KBM-7 (cell line): ENCODE results near the gene YDJC.
"Not testable (repeated sequence)": the region's sequence is repeated elsewhere in the genome, so short reads cannot be mapped to it uniquely, and the experiment has no call there.

Source experiments
- DNase-seq: peaks from one replicate; pipeline ENCODE4 v3.0.0-alpha.2; 2015
- in situ Hi-C: fragments of 300-500 bp; cut with MboI; formaldehyde crosslinking; loops from 2 replicates; pipeline ENCODE4 v1.14.3; 2020; ENCODE audit warnings: low sequenced_read_pairs, low pct_unique_long_range_greater_than_20kb, mixed read lengths

The YDJC gene, protein sequence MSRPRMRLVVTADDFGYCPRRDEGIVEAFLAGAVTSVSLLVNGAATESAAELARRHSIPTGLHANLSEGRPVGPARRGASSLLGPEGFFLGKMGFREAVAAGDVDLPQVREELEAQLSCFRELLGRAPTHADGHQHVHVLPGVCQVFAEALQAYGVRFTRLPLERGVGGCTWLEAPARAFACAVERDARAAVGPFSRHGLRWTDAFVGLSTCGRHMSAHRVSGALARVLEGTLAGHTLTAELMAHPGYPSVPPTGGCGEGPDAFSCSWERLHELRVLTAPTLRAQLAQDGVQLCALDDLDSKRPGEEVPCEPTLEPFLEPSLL

DNA sequence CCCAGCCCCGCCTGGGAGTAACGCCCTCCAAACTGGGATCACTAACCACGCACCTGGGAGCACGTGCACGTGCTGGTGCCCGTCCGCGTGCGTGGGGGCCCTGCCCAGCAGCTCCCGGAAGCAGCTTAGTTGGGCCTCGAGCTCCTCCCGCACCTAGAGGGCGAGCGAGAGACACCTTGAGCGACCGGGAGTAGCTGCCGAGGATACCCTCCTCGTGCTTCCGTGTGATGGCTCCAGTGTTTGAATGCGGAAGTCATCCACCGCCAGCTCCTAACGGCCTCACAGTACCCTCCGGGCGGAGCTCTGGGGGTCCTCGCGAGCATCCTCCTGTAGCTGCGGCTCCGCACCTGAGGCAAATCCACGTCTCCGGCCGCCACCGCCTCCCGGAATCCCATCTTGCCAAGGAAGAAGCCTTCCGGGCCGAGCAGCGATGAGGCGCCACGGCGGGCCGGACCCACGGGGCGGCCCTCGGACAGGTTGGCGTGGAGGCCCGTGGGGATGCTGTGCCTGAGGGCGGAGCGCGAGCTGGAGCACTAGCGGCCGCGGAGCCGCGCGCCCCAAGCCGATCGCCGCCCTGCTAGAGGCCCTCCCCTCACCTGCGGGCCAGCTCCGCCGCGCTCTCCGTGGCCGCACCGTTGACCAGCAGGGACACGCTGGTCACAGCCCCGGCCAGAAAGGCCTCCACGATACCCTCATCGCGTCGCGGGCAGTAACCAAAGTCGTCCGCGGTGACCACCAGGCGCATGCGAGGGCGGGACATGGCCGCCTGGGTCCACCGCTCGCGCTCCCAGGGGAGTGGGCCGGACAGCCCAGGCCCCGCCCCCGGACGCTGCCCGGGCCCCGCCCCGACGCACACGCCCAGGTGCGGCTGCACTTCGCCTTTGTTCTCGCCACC lies at the start of gene YDJC:
Gene YDJC, minus strand, starts transcription at position 768 of the 895 bp plus-strand sequence. Its CDS starts 8 bp downstream, at position 760.
- in situ Hi-C loops = no loop called here
- DNase-seq = peak; percentile 93

DNA sequence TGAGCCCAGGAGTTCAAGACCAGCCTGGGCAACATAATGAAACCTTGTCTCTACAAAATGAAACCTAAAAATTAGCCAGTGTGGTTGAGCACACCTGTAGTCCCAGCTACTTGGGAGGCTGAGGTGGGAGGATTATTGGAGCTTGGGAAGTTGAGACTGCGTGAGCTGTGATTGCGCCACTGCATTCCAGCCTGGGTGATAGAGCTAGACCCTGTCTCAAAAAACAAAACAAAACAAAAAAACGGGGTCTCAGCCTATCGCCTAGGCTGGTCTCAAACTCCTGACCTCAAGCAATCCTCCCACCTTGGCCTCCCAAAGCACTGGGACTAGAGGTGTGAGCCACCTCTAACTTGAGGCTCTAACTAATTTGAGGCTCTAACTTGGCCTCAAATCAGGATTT lies 49.6 kb upstream of the YDJC start:
- in situ Hi-C loops = no loop called here
- DNase-seq = no peak

DNA sequence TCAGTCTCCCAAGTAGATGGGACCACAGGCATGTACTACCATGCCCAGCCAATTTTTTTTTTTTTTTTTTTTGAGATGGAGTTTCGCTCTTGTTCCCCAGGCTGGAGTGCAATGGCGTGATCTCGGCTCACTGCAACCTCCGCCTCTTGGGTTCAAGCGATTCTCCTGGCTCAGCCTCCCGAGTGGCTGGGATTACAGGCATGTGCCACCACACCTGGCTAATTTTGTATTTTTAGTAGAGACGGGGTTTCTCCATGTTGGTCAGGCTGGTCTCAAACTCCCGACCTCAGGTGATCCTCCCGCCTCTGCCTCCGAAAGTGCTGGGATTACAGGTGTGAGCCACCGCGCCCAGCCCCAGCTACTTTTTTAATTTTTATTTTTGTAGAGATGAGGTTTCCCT lies 49.0 kb upstream of the YDJC start:
- in situ Hi-C loops, DNase-seq: not testable (repeated sequence)

DNA sequence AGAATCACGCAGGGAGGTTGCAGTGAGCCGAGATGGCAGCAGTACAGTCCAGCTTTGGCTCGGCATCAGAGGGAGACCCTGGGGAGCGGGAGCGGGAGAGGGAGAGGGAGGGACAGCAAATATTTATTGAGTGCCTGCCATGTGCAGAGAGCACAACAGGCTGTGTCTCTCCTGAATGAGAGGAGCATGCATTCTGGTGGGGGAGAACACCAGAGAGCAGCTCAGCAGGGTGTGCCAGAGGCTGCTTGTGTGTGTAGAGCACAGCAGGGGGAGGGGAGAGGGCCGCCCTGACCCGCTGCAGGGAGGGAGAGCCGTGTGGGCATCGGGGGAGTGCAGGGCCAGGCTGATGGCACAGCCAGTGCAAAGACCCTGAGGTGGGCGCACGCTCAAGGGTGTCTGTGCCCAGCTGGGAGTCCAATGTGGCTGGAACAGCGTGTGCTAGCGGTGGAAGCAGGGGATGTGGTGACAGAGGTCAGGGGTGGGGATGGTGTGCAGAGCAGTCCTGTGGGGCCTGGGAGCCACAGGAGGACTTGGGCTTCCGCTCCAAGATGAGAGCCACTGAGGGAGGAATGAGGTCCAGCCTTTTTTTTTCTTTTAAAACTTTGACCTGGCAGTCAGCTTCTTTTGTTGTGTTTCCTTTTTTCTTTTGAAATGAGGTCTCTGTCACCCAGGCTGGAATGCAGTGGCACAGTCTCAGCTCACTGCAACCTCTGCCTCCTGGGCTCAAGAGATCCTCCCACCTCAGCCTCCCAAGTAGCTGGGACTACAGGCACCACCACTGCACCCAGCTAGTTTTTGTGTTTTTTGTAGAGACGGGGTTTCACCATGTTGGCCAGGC lies 48.0 kb upstream of the YDJC start:
- no peak for DNase-seq
- in situ Hi-C loops = no loop called here

DNA sequence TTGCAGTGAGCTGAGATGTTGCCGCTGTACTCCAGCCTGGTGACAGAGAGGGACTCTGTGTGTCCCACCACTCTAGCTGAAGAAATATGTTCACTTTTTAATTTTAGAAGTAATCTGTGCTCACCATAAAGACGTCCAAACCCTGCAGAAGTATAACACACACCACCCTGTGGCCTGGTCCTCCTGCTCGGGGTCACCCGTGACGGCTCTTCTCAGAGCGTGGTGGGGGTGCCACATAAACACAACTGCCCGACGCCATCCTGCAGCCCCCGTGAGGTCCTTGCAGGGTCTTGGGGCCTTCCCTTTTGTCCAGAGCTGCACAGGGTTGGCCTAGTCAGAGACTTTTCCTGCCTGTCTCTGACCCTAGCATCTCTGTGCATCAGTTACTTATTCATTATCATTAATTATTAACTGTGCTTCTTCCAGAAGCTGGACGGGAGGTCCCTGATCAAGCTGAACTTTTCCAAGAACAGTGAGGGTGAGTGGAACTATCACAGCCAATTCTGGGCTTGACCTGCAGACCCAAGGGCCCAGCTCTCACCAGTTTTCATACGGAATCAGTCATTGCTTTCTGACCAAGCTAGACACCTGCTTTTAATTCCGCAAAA lies 44.9 kb upstream of the YDJC start:
- in situ Hi-C loops = no loop called here
- DNase-seq = no peak

DNA sequence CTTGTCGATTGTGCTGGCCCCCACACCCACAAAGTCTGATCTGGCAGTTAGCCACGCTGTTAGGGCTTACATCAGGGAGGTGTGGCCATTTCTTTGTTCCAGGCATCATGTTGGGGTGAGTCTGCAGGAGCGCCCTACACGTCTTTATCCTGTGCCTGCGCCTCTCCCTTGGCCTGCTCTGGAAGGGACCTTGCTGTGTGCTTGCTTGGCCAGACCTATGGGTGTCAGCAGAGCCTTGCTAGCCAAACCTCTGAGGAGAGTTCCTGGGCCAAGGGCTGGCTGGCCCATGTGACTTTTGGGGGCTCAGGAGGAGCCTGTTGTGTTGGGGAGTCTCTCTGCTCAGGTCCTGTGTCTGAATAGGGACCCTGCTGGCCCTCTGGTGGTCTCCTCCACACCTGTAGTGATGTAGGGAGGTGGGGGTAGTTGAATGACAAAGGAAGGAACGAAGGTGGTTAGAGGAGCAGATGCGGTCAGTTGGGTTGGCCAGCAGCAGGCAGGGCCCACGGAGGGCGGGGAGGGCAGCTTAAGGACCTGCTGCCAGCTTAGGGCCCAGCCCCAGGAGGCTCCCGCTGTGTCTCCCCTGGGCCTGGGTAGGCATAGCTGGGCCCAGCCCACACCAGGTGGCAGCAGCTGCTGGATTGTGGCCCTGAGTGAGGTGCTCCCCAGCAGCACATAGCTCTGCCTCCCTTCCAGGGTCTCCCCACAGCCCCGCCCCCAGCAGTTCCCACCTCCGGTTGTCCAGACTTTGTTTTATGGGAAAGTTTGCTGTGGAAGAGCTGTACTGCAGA lies 43.9 kb upstream of the YDJC start:
- no peak for DNase-seq
- in situ Hi-C loops = no loop called here

DNA sequence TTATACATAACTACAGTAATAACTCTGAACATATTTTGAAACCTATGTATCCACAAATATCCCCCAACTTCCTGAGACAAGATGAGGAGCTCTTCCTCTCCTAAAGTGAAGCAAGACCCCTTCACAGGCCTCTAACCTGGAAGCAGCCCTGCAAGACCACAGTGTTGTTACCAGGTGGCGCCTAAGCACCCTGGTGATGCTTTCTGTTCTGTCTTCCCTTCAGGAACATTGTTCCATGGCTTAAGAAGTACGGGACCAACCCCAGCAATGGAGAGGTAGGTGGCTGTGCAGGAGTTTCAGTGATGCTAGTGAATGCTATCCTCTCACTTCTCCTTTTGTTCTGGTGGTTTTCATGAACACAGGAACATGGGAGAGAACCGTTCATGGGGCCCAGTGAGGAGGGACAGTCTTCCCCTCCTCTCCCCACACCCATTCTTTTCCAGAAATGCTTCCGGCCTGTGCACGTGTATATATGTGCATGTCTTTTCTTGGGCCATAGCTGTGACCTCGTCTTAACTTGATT lies 42.3 kb upstream of the YDJC start:
- DNase-seq = no peak
- in situ Hi-C loops = no loop called here

DNA sequence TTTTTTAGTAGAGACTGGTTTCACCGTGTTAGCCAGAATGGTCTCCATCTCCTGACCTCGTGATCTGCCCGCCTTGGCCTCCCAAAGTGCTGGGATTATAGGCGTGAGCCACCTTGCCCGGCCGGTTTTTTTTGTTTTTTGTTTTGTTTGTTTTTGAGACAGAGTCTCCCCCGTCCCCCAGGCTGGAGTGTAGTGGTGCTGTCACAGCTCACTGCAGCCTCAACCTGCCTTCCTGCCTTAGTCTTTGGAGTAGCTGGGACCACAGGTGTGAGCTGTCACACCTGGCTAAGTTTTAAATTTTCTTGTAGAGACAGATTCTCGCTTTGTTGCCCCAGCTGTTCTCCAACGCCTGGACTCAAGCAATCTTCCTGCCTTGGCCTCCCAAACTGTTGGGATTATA lies 39.2 kb upstream of the YDJC start:
- in situ Hi-C loops = no loop called here
- no peak for DNase-seq

DNA sequence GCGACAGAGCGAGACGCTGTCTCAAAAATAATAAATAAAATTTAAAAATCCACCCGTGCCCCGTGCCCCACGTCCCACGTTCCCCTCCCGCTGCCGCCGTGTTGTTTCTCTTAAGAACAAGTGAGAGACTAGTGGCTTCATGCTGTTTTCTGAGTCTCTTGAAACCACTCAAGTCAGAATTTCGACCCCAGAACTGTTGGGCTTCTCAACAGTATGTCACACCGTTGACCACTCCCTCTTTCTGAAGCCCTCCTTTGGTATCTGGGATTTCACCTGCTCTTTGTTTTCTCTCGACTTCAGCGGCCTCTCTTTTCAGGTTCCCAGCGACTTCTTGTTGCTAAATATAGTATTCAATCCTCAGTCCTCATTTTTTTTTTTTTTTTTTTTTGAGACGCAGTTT lies 37.0 kb upstream of the YDJC start:
- in situ Hi-C loops = no loop called here

DNA sequence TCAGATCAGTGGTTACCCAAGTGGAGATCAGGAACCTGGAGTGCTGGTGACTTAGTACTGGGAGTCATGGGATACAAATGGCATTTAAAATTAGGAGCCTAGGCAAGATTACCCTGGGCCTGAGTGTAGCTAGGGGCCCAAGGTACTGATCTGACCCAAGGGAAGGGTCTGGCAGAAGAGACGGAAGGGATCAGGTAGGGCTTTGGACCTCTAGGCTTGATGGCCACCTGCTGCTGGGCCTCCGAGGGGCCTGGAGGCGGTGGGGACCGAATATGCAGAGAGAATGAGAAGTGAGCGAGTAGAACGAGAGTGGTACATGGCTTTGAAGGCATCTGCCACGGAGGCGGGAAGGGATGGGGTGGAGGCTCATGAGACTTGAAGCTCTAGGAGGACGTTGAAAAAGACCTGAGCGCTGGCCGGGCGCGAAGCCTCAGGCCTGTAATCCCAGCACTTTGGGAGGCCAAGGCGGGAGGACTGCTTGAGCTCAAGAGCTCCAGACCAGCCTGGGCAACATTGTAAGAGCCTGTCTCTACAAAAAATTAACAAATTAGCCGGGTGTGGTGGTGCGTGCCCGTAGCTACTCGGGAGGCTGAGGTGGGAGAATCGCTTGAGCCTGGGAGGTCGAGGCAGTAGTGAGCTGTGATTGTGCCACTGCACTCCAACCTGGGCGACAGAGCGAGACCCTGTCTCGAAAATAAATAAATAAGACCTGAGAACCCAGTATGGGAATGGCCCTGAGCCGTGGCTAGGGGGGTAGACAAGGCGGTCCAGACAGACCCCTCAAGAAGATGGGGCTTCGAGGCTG lies 35.4 kb upstream of the YDJC start:
- in situ Hi-C loops = no loop called here
- no peak for DNase-seq

More for the DNA sequence above, 37.0 kb upstream of the YDJC start:
- DNase-seq = no peak

DNA sequence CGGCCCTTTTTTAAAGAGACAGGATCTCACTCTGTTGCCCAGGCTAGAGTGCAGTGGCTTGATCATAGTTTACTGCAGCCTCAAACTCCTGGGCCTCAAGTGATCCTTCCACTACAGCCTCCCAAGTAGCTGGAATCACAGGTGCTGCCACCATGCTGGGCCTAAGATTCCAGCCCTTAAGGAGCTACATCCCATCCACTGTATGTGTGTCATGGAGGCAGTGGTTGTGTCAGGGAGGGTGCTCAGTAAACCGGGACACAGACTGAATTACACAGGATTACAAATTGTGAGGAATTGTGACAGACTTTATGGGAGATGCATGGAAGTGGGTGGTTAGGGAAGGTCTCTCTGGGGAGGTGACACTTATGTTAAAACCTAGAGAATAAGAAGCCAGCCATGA lies 33.9 kb upstream of the YDJC start:
- no peak for DNase-seq
- in situ Hi-C loops = no loop called here

DNA sequence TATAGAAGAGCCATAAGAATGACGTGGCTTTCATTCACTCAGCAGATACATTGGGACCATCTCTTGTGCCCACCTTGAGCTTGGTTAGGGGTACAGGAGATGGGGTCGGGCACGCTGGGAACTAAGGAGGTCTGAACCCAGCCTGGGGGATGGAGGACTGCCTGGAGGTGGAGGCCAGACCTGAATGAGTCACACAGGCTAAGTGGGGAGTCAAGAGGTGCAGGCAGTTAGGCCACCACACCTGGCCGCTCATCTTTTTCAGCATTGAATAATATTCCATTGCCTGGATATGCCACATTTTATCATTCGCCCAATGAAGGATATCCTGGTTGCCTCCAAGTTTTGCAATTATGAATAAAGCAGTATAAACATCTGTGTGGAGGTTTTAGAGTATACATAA lies 32.2 kb upstream of the YDJC start:
- in situ Hi-C loops = no loop called here
- DNase-seq = no peak

DNA sequence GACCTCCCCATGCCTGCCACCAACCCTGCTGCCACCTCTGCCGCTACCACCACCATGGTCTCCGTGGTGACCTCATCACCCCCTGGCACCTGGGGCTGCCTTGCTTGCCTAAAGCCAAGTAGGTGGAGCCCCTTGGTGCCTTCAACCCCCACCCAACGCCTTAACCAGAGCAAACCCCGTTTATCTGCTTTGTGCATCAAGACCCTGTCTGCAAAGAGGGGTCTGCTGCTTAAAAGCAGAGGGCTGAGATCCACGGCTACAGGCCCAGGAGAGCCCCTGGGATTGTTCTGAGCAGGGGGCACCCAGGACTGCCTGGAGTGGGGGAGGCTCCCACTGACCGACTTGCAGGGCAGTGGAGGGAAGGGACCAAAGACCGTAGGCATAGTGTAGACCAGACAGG lies 31.1 kb upstream of the YDJC start:
- in situ Hi-C loops = no loop called here
- no peak for DNase-seq

DNA sequence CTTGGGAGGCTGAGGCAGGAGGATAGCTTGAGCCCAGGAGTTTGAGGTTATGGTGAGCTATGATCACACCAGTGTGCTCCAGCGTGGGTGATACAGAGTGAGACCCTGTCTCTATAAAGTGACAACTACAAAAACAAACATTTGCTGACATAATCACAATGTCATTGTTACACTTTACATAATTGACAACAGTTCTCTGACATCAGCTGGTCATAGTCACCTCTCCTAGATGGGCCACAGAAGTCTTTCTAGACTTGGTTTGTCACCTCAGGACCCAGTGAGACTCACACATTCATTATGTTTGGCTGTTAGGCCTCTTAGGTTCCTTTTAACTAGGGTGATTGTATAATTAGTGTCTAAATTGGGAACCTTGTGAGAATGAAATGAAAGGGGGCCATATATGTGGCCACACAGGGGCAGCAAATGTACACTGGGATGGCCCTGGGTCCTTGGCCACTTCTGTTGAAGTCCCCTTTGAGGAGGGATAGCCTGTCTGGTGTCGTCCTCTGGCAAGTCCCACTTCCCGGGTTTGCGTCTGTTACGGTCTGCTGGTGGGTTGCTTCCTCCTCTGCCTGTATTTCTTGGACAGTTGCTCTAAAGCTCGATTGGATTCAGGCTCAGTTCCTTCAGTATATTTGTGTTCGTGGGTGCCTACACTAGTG lies 30.2 kb upstream of the YDJC start:
- in situ Hi-C loops = no loop called here
- DNase-seq = peak; percentile 18

DNA sequence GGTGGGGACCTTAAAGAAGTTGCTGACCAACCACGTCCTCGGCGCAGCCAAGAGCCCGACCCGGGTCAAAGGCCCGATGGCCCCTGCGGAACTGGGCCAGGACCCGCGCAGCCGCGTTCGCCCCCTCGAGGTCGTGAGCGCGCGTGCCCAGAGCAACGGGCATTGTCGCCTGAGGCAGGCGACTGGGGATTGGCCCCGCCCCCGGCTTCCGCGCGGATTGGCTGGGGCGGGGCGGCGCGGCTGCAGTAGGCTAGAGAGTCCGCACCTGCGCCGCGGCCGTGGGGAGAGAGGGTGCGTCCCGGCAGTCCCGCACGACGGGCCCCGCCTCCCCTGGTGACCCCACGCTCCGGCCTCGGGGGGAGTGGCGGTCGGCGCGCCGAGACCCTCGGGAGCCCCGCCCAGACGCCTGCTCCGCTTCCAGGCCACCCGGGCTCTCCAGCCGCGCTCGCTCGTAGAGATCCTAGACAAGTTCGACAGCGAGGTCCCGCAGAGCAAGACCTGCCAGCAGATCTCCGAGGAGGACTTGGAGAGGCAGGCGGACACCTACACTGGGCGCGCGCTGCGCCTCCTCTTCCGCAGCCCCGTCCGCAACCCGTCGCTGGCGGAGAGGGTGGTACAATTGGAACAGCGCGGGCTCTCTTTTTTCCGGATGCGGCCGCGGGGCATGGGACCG lies 27.7 kb upstream of the YDJC start:
- in situ Hi-C loops = no loop called here
- peak; percentile 85 for DNase-seq

DNA sequence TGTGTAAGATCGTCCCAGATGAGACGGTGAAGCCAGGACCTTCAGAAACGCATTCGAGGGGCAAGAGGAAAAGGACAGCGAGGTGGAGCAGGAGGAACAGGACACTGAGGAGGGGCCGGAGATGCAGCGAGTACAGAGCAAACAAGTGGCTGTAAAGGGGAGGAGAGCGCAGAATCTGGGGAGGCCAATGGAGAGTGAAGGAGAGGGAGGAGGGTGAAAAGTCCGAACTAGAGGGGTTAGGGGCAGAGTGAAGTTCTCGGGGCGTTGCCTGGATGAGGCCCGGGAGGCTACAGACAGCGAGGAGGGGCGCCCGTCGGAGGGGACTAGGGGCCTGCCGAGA lies 27.2 kb upstream of the YDJC start:
- in situ Hi-C loops = no loop called here
- DNase-seq = no peak
